Activated naive CD8-positive, alpha-beta T cell (primary cell): Measurements from ENCODE around the gene YARS1.
A peak's percentile ranks its signal among the peaks of the same experiment; 100 is the strongest.

Experiments
- H3K27ac Mint-ChIP-seq: one replicate; pipeline ENCODE4 v1.8.0; 2021; ENCODE audit warnings: mixed read lengths
- H3K27me3 Mint-ChIP-seq: one replicate; pipeline ENCODE4 v1.8.0; 2021; ENCODE audit warnings: mixed read lengths
- H3K36me3 Mint-ChIP-seq: one replicate; pipeline ENCODE4 v1.8.0; 2021; ENCODE audit warnings: mixed read lengths
- H3K4me1 Mint-ChIP-seq: one replicate; pipeline ENCODE4 v1.8.0; 2021; ENCODE audit warnings: low read depth, mixed read lengths
- H3K4me3 Mint-ChIP-seq: one replicate; pipeline ENCODE4 v1.8.0; 2021; ENCODE audit warnings: mild to moderate bottlenecking, mixed read lengths
- H3K9me3 Mint-ChIP-seq: one replicate; pipeline ENCODE4 v1.8.0; 2021; ENCODE audit warnings: low read depth, mixed read lengths

YARS1 gene

GRCh38 chr1:32817159-32817814, at the start of gene YARS1, which contains the start of gene S100PBP:
Gene YARS1, minus strand, starts transcription at chr1:32817358. Its CDS starts 114 bp downstream, at chr1:32817244.
Gene S100PBP, plus strand, starts transcription at chr1:32817653. Its CDS starts 8,447 bp downstream, at chr1:32826100.
- Mint-ChIP-seq H3K27me3 (no peaks in the 10 kb centered on the region), H3K36me3 (peaks cover 19% of the 10 kb centered on the region), H3K9me3 (no peaks in the 10 kb centered on the region), H3K4me1 (peaks cover 57% of the 10 kb centered on the region), H3K4me3 (peak within 1 kb of the TSS; percentile 100), H3K27ac (peak within 1 kb of the TSS; percentile 99)

GRCh38 chr1:32865639-32866405, 48.7 kb upstream of the YARS1 start:
- no peak overlapping the region for H3K4me3 Mint-ChIP-seq
- no peak overlapping the region for H3K27ac Mint-ChIP-seq
- H3K4me1 Mint-ChIP-seq = peaks cover 8% of the 10 kb centered on the region
- no peaks in the 10 kb centered on the region for H3K9me3 Mint-ChIP-seq
- peaks cover 22% of the 10 kb centered on the region for H3K36me3 Mint-ChIP-seq
- H3K27me3 Mint-ChIP-seq = peaks cover 12% of the 10 kb centered on the region

DNA sequence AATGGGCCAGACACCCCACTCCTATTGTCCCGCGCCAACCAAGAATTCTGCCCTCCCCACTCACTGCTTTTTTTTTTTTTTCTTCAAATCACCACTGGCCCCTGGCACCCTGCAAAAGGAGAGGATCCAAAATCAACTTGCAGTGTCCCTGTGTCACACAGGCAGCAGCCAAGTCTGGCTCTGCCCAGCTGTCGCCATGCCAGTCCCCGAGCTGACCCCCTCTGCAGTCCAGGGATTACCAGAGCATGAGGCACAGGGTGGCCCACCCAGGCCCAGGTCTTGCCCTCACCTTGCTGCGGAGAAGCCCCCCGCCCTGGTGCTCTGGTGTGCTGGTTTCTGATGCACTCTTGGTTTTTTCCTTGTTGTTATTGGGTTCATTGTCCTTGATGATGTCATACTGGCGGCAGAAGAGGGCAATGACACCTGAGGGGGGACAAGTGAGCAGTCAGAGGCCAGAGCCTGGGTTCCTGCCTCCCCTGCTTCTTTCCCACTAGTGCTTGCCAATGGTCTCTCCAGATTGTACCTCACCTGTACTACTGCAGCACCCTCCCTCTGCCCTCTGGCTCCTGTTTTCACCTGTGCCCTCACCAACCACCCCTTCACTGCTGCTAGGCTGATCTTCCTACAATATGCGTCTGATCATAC, 47.3 kb upstream of the YARS1 start:
- Mint-ChIP-seq H3K27ac (no peak overlapping the region), H3K4me3 (no peak overlapping the region), H3K36me3 (peaks cover 25% of the 10 kb centered on the region), H3K4me1 (peaks cover 2% of the 10 kb centered on the region), H3K27me3 (peaks cover 6% of the 10 kb centered on the region), H3K9me3 (no peaks in the 10 kb centered on the region)

DNA sequence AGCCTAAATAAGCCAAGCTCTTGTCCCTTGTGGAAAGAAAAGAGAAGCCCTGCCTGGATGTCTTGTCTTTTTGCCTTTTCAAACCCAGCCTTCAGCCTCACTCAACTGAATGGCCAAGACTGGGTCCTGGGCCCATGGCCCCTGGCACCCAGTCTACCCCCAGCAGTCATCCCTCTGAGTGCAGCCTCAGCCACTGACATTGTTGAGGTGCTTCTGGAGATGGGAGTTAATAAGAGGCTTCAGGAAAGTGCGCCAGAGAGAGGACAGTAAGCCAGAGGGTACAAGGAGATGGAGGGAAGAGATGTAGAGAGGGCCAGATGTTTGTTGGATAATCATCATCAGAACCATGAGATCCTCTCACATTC, 46.7 kb upstream of the YARS1 start:
- peaks cover 25% of the 10 kb centered on the region for H3K36me3 Mint-ChIP-seq
- no peak overlapping the region for H3K4me3 Mint-ChIP-seq
- no peaks in the 10 kb centered on the region for H3K27me3 Mint-ChIP-seq
- no peaks in the 10 kb centered on the region for H3K4me1 Mint-ChIP-seq
- no peak overlapping the region for H3K27ac Mint-ChIP-seq
- H3K9me3 Mint-ChIP-seq = no peaks in the 10 kb centered on the region

- Mint-ChIP-seq H3K27ac (no peak overlapping the region), H3K9me3 (no peaks in the 10 kb centered on the region), H3K27me3 (no peaks in the 10 kb centered on the region), H3K4me3 (no peak overlapping the region), H3K36me3 (peaks cover 21% of the 10 kb centered on the region), H3K4me1 (no peaks in the 10 kb centered on the region)
Observed at GRCh38 chr1:32863218-32863880, 46.2 kb upstream of the YARS1 start.

GRCh38 chr1:32861904-32862695, 44.9 kb upstream of the YARS1 start:
- H3K4me3 Mint-ChIP-seq = no peak overlapping the region
- no peak overlapping the region for H3K27ac Mint-ChIP-seq
- H3K9me3 Mint-ChIP-seq = no peaks in the 10 kb centered on the region
- H3K4me1 Mint-ChIP-seq = no peaks in the 10 kb centered on the region
- H3K36me3 Mint-ChIP-seq = peaks cover 20% of the 10 kb centered on the region
- H3K27me3 Mint-ChIP-seq = no peaks in the 10 kb centered on the region

- no peaks in the 10 kb centered on the region for H3K9me3 Mint-ChIP-seq
- H3K36me3 Mint-ChIP-seq = peaks cover 15% of the 10 kb centered on the region
- no peaks in the 10 kb centered on the region for H3K27me3 Mint-ChIP-seq
- no peak overlapping the region for H3K27ac Mint-ChIP-seq
- H3K4me3 Mint-ChIP-seq = no peak overlapping the region
- no peaks in the 10 kb centered on the region for H3K4me1 Mint-ChIP-seq
Observed at GRCh38 chr1:32860566-32860965, 43.4 kb upstream of the YARS1 start.

DNA sequence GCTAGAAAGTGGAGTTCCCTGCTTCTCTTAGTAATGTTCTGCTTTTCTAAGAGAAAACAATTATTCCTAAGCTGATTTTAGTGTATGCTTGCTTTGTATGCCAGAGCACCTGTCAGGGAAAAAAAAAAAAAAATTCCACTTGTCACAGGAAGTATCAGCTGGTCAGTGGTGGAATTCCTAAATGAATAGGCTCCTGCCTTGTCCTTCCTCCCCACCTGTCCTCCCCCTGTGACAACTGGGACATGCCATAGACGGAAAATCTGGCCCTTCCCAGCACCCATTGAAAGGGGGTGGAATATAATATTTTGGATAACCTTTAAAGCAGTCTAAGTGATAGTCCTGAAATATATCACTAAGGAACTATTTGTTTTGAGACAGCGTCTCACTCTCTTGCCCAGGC, 42.8 kb upstream of the YARS1 start:
- no peak overlapping the region for H3K27ac Mint-ChIP-seq
- no peaks in the 10 kb centered on the region for H3K4me1 Mint-ChIP-seq
- peaks cover 16% of the 10 kb centered on the region for H3K36me3 Mint-ChIP-seq

DNA sequence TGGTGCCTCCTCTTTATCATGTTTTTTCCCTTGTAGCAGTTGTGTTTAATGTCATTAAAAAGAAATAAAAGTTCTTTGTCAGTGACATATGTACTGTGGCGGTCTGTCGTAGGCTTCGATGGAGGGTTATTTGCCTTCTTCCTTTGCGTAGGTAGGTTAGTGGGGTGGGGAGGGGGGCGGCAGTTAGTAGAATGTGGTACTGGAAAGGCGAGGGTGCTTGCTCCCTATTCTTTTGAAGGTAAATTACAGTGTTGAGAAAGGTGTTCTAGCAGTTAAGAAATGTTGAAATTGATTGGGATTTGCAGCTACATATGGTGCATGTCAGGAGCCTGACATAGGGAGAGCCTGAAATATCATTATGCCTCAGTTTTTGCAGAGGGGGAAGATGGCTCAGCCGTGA, 41.6 kb upstream of the YARS1 start:
- no peak overlapping the region for H3K27ac Mint-ChIP-seq
- H3K4me3 Mint-ChIP-seq = no peak overlapping the region
- H3K4me1 Mint-ChIP-seq = no peaks in the 10 kb centered on the region
- no peaks in the 10 kb centered on the region for H3K9me3 Mint-ChIP-seq
- H3K36me3 Mint-ChIP-seq = peaks cover 22% of the 10 kb centered on the region
- H3K27me3 Mint-ChIP-seq = no peaks in the 10 kb centered on the region

More for the DNA sequence above, 42.8 kb upstream of the YARS1 start:
- no peaks in the 10 kb centered on the region for H3K27me3 Mint-ChIP-seq
- no peaks in the 10 kb centered on the region for H3K9me3 Mint-ChIP-seq
- no peak overlapping the region for H3K4me3 Mint-ChIP-seq

GRCh38 chr1:32858136-32858535, 41.0 kb upstream of the YARS1 start:
- Mint-ChIP-seq H3K9me3 (no peaks in the 10 kb centered on the region), H3K27ac (no peak overlapping the region), H3K27me3 (no peaks in the 10 kb centered on the region), H3K4me1 (no peaks in the 10 kb centered on the region), H3K36me3 (peaks cover 22% of the 10 kb centered on the region), H3K4me3 (no peak overlapping the region)

DNA sequence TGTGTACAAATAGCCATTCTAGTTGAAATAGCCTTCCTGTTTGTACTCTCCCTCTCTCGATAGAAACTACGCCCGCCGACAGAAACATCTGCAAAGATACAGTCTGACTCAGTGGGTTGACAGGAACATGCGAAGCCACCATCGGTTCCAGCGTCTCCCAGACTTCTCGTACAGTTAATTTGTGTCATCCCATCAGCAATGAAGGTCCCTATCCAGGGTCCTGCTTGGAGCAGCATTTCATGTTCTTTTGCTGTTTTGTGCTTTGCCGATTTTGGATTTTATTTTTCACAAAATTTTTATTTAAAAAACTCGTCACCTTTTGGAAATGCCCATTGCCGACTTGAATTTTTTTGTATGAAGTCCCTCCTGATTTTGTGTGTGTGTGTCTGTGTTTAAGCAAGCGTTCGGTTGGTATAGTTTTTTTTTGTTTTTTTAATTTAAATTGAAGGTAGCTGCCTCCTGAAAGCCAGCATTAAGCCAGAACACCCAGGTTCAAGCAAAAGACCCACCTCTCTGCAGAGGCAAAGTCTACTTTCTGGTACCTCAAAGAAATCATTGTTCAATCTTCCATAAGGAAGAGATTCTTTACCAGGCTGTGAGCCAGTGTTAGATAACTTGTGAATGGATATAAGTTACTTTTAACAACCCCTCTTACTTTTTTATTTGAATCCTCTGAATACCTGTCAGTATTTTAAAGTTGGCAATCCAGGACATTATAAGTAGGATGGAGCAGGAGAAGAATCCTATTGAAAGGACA, 38.9 kb upstream of the YARS1 start:
- Mint-ChIP-seq H3K9me3 (no peaks in the 10 kb centered on the region), H3K36me3 (peaks cover 22% of the 10 kb centered on the region), H3K4me3 (no peak overlapping the region), H3K27ac (no peak overlapping the region), H3K4me1 (no peaks in the 10 kb centered on the region), H3K27me3 (no peaks in the 10 kb centered on the region)

DNA sequence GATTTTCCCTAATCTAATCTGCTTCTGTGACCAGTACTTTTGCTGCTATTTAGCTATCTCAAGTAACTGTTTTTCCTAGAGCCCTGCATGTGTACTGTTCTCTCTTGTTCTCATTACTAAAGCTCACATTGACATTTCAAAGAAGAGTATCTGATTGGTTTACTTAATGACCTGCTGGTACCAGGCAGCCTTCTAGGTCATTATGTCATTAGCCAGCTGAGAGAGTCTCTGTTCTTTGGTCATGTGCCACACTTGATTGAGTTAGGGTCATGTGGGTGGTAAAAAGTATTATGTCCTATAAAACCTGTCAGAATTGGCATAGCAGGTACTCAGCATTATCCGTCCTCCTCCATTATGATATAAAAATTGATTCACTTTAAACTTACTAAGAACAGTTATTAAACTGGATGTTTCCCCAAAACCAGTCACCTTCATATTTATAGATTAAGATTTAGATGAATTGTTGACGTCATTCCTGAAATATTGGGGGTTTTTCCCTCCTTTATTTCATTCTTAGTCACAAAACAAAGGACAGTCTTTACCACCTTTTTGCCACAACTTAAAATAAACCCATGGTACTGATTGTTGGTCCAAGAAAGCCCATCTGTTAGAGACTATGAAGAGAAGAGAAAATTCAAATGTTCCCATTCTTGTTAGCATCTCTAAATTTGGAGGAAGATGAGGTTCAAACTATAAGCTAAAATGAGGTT, 31.4 kb upstream of the YARS1 start:
- Mint-ChIP-seq H3K27ac (no peak overlapping the region), H3K4me1 (peaks cover 2% of the 10 kb centered on the region), H3K36me3 (peaks cover 19% of the 10 kb centered on the region), H3K4me3 (no peak overlapping the region), H3K27me3 (no peaks in the 10 kb centered on the region), H3K9me3 (no peaks in the 10 kb centered on the region)

DNA sequence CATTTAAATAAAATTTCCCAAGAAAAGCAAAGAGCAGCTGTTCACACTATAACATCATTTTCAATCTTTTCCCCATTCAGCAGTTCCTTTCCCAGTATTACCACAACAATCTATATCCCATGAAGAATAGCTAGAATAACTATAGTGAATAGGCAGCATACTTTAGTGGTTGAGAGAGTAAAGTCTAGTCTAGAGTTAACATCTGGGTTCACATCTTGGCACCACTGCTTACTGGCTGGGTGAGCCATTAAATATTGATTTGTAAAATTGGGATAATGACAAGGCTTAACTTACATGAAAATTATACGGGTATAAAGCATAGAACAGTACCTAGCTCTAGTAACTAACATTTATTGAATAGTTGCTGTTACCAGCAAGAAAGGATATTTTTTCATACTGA, 14.7 kb upstream of the YARS1 start:
- Mint-ChIP-seq H3K4me3 (no peak overlapping the region), H3K27ac (no peak overlapping the region), H3K9me3 (no peaks in the 10 kb centered on the region), H3K27me3 (no peaks in the 10 kb centered on the region), H3K4me1 (peaks cover 16% of the 10 kb centered on the region), H3K36me3 (peaks cover 19% of the 10 kb centered on the region)
